Trophoblast cell (in vitro differentiated cells and primary cell): ENCODE results near the gene LOXL1.

Experiments
- DNase-seq, 2 donors: peaks; one replicate each; pipeline ENCODE4 v3.0.0-alpha.2; 2016
- H2AFZ ChIP-seq: 2 replicates; pipeline ENCODE4 v1.6.1; 2013; ENCODE audit warnings: low read length, moderate library complexity, mild to moderate bottlenecking; ENCODE audit not compliant: insufficient read depth, poor library complexity
- H2AK5ac ChIP-seq: 2 replicates; pipeline ENCODE4 v1.6.1; 2013; ENCODE audit warnings: mild to moderate bottlenecking, low read length
- H2BK120ac ChIP-seq: 2 replicates; pipeline ENCODE4 v1.6.1; 2013; ENCODE audit warnings: low read length, mild to moderate bottlenecking, moderate library complexity; ENCODE audit not compliant: insufficient read depth, poor library complexity
- H2BK12ac ChIP-seq: 2 replicates; pipeline ENCODE4 v1.6.1; 2013; ENCODE audit warnings: mild to moderate bottlenecking, low read length, moderate library complexity
- H2BK5ac ChIP-seq: 2 replicates; pipeline ENCODE4 v1.6.1; 2013; ENCODE audit warnings: low read length, low read depth, moderate library complexity, mild to moderate bottlenecking; ENCODE audit not compliant: poor library complexity
- H3K14ac ChIP-seq: 2 replicates; pipeline ENCODE4 v1.6.1; 2013; ENCODE audit warnings: mild to moderate bottlenecking, low read length
- H3K18ac ChIP-seq: 2 replicates; pipeline ENCODE4 v1.6.1; 2013; ENCODE audit warnings: mild to moderate bottlenecking, low read length
- H3K23ac ChIP-seq: 2 replicates; pipeline ENCODE4 v1.6.1; 2013; ENCODE audit warnings: low read length
- H3K27ac ChIP-seq: 2 replicates; pipeline ENCODE4 v1.5.1; 2013; ENCODE audit warnings: low read depth, mild to moderate bottlenecking, inconsistent platforms, low read length, moderate library complexity
- H3K27me3 ChIP-seq: 2 replicates; pipeline ENCODE4 v1.6.1; 2013; ENCODE audit warnings: inconsistent platforms, mild to moderate bottlenecking, low read length, moderate library complexity; ENCODE audit not compliant: insufficient read depth
- H3K36me3 ChIP-seq, 2 experiments: 1 replicate in 1 of 2; 2 replicates in 1 of 2; pipeline ENCODE4 v1.6.1; 2013; ENCODE audit warnings: low read length in 2 of 2, mild to moderate bottlenecking in 2 of 2, moderate library complexity in 1 of 2; ENCODE audit not compliant: insufficient read depth in 2 of 2, control insufficient read depth in 1 of 2
- H3K4ac ChIP-seq: 2 replicates; pipeline ENCODE4 v1.6.1; 2013; ENCODE audit warnings: low read depth, mild to moderate bottlenecking, low read length, moderate library complexity
- H3K4me1 ChIP-seq, 2 experiments: 1 replicate in 1 of 2; 2 replicates in 1 of 2; pipeline ENCODE4 v1.6.1; 2013; ENCODE audit warnings: low read length in 2 of 2, mild to moderate bottlenecking in 2 of 2, moderate library complexity in 1 of 2; ENCODE audit not compliant: insufficient read depth in 2 of 2, control insufficient read depth in 1 of 2
- H3K4me2 ChIP-seq: 2 replicates; pipeline ENCODE4 v1.6.1; 2013; ENCODE audit warnings: inconsistent platforms, mild to moderate bottlenecking, low read length, moderate library complexity
- H3K4me3 ChIP-seq: 2 replicates; pipeline ENCODE4 v1.5.1; 2013; ENCODE audit warnings: mild to moderate bottlenecking, low read depth, low read length, inconsistent platforms
- H3K79me1 ChIP-seq: one replicate; pipeline ENCODE4 v1.6.1; 2013; ENCODE audit warnings: low read length
- H3K79me2 ChIP-seq: 2 replicates; pipeline ENCODE4 v1.6.1; 2013; ENCODE audit warnings: low read length, mild to moderate bottlenecking; ENCODE audit not compliant: control insufficient read depth, insufficient read depth, poor library complexity
- H3K9ac ChIP-seq: 2 replicates; pipeline ENCODE4 v1.6.1; 2013; ENCODE audit warnings: mild to moderate bottlenecking, low read length
- H3K9me3 ChIP-seq: 2 replicates; pipeline ENCODE4 v1.6.1; 2013; ENCODE audit warnings: low read depth, mild to moderate bottlenecking, control low read depth, inconsistent platforms, low read length; ENCODE audit not compliant: insufficient read depth
- H4K12ac ChIP-seq: 2 replicates; pipeline ENCODE4 v1.6.1; 2013; ENCODE audit warnings: low read depth, mild to moderate bottlenecking, low read length, moderate library complexity
- H4K8ac ChIP-seq: 2 replicates; pipeline ENCODE4 v1.6.1; 2013; ENCODE audit warnings: low read depth, mild to moderate bottlenecking, low read length, moderate library complexity
- H4K91ac ChIP-seq: one replicate; pipeline ENCODE4 v1.6.1; 2013; ENCODE audit warnings: low read depth, mild to moderate bottlenecking, low read length, moderate library complexity
- WGBS: extraction: QIAGEN DNeasy Blood & Tissue Kit; methylation state at CpG from one replicate; pipeline ENCODE4 v1.1.7; 2013; ENCODE audit warnings: missing lambda C conversion rate; ENCODE audit not compliant: insufficient read length, insufficient coverage; ENCODE audit errors: extremely low coverage; 5-methylcytosine and 5-hydroxymethylcytosine counted together

Gene LOXL1

DNA sequence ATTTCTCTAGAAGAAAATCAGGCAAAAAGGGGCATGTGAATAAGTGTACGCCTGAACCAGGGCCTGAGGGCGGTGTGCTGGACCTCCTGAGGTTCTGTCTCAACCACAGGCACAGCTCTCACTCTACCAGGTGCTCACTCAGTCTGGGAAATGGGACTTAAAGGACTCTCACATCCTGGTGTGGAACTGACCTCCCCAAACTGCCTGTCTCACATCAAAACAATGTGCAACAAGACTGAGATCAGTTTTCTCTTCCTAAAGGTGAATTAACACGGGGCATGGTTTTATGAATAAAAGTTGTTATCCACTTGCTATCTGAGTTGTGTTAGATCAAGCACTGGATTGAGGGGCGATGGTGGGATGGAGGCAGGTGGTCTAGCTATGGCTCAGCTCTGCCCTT lies 61.0 kb downstream of the LOXL1 start:
- H3K79me2 ChIP-seq = no peaks in the 10 kb centered on the region
- no peak overlapping the region for H3K4ac ChIP-seq
- H4K91ac ChIP-seq = no peak overlapping the region
- H4K8ac ChIP-seq = no peak overlapping the region
- H3K14ac ChIP-seq = no peak overlapping the region
- no peak overlapping the region for H2BK120ac ChIP-seq
- no peak overlapping the region for H2AK5ac ChIP-seq
- no peak overlapping the region for H3K4me3 ChIP-seq
- peaks cover 0 to 4% of the 10 kb centered on the region in 2 experiments for H3K36me3 ChIP-seq
- H3K18ac ChIP-seq = no peak overlapping the region
- H3K4me2 ChIP-seq = no peak overlapping the region
- peaks cover 6 to 8% of the 10 kb centered on the region in 2 experiments for H3K4me1 ChIP-seq
- no peak overlapping the region for H2BK12ac ChIP-seq
- H4K12ac ChIP-seq = no peak overlapping the region
- H3K27ac ChIP-seq = no peak overlapping the region
- no peaks in the 10 kb centered on the region for H3K9me3 ChIP-seq
- H3K79me1 ChIP-seq = no peaks in the 10 kb centered on the region
- H3K9ac ChIP-seq = no peak overlapping the region
- H3K23ac ChIP-seq = no peak overlapping the region
- no peaks in the 10 kb centered on the region for H3K27me3 ChIP-seq
- H2BK5ac ChIP-seq = no peak overlapping the region
- DNase-seq = no peak
- H2AFZ ChIP-seq = no peak overlapping the region
- no CpG with 5 or more reads among the region's 4 CpGs for WGBS

DNA sequence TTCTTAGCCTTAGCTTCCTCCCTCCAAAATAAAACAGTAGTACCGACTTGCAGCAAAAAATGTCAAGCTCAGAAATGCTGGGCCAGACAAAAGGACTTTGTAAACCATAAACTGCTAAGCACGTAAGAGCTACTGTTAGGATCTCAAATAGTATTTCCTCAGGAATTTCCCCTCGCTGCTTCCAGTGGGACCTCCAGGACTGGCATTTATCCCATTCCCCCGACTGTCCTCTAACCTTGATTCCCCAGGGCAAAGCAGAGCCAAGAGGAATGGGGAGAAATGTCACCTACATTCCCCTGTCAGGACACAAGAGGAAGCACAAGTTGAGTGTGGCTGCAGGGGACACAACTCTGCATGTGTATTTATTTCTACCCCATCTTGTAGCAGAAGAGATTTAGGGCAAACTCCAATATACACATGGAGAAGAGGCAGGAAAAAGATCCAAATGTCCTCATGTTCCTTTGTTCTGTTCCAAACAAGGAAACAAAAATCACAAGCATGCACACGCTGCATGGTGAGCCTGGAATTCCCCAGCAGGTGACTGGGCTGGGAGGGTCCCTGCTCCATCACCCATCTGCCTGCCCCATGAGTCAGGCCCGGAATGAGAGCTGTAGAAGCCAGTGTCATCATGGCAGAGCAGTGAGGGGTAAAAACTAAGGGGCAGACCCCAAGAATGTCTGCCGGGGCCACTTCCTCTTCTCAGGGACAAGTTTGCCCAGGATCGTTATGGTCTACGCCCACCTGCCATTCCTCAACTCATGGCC lies 61.6 kb downstream of the LOXL1 start:
- no peak overlapping the region for H2BK120ac ChIP-seq
- peaks cover 0 to 4% of the 10 kb centered on the region in 2 experiments for H3K36me3 ChIP-seq
- H3K14ac ChIP-seq = no peak overlapping the region
- no peak overlapping the region for H3K27ac ChIP-seq
- H3K79me2 ChIP-seq = no peaks in the 10 kb centered on the region
- no peak overlapping the region for H3K9ac ChIP-seq
- H3K23ac ChIP-seq = no peak overlapping the region
- no CpG with 5 or more reads among the region's 9 CpGs for WGBS
- H3K4me2 ChIP-seq = no peak overlapping the region
- peaks cover 6 to 8% of the 10 kb centered on the region in 2 experiments for H3K4me1 ChIP-seq
- H4K91ac ChIP-seq = no peak overlapping the region
- H2AFZ ChIP-seq = no peak overlapping the region
- H3K27me3 ChIP-seq = no peaks in the 10 kb centered on the region
- peak; percentile 16 to 29 for DNase-seq
- H3K18ac ChIP-seq = no peak overlapping the region
- H3K4me3 ChIP-seq = no peak overlapping the region
- H3K9me3 ChIP-seq = no peaks in the 10 kb centered on the region
- H2AK5ac ChIP-seq = no peak overlapping the region
- H2BK12ac ChIP-seq = no peak overlapping the region
- H2BK5ac ChIP-seq = no peak overlapping the region
- H4K8ac ChIP-seq = no peak overlapping the region
- H3K79me1 ChIP-seq = no peaks in the 10 kb centered on the region
- H3K4ac ChIP-seq = no peak overlapping the region
- H4K12ac ChIP-seq = no peak overlapping the region

DNA sequence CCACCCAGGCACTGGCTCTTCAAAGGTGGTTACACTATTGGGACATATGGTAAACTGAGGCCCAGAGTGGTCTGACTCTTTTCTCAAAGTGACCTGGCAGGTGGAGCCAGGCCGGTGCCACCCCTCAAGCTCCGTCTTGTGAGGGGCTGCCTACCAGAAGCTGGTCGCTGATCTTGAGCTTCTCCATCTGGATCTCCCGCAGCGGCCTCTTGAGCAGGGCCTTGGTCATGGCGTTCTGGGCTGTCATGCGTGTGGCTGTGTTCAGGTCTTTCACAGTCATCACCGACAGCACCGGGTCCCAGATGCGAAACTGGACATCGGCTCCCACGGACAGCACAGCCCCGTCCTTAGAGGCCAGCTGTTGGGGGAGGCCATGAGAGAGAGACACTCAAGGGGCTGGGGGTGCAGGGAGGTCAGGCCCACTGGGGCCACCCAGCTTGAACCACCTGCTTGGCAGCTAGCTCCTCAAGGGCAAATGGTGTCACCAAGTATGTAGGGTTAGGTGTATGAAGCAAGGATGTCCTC lies 62.2 kb downstream of the LOXL1 start:
- no CpG with 5 or more reads among the region's 13 CpGs for WGBS

DNA sequence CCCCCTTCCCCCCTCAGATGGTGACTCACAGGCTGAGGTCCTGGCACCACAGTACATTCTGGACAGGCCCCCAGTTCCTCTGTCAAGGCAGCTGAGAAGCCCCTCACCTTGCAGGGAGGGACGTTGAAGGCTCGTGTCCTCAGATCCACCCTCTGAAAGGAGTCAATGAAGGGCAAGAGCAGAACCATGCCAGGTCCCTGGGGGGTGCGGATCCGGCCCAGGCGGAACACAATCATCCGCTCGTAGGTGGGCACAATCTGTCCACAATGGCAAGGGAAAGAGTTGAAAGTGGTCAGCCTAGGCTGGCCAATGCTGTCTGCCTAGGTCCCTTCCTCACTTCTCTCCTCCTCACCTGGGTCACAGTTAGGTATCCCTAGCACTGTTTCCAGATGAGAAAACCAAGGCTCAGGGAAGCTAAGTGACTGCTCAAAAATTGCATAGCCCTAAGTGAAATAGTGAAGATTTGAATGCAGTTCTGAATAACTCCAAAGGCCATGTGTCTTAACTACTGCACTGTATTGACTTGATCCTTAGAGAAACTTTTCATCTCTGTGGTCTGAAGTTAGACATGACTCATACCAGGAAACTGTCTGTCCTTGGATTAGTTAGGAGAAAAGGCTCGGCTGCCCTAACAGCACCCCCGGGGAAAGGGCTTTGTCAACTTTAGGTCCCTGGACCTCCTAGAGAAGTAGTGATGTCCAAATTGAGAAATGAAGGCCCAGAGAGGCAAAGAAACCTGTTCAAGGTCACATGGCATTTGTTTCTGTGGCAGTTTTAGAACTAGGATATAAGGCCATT lies 62.9 kb downstream of the LOXL1 start:
- no peaks in the 10 kb centered on the region for H3K27me3 ChIP-seq

More for the DNA sequence above, 62.2 kb downstream of the LOXL1 start:
- Histone ChIP-seq H2BK12ac (no peak overlapping the region), H2BK5ac (no peak overlapping the region), H2BK120ac (no peak overlapping the region), H3K9me3 (no peaks in the 10 kb centered on the region), H3K23ac (no peak overlapping the region), H3K4me1 (peaks cover 6 to 8% of the 10 kb centered on the region in 2 experiments), H3K4me2 (no peak overlapping the region), H3K27ac (no peak overlapping the region), H4K91ac (no peak overlapping the region), H2AK5ac (no peak overlapping the region), H3K36me3 (peaks cover 0 to 2% of the 10 kb centered on the region in 2 experiments), H3K4me3 (no peak overlapping the region), H3K9ac (no peak overlapping the region), H4K8ac (no peak overlapping the region), H3K79me2 (no peaks in the 10 kb centered on the region), H2AFZ (no peak overlapping the region), H3K4ac (no peak overlapping the region), H4K12ac (no peak overlapping the region), H3K18ac (no peak overlapping the region), H3K79me1 (no peaks in the 10 kb centered on the region), H3K14ac (no peak overlapping the region), H3K27me3 (no peaks in the 10 kb centered on the region)
- no peak for DNase-seq

More for the DNA sequence above, 62.9 kb downstream of the LOXL1 start:
- Histone ChIP-seq H4K12ac (no peak overlapping the region), H3K4me3 (no peak overlapping the region), H3K79me2 (peaks cover under 1% of the 10 kb centered on the region), H3K14ac (no peak overlapping the region), H2BK12ac (no peak overlapping the region), H3K4me2 (no peak overlapping the region), H3K9ac (no peak overlapping the region), H3K9me3 (no peaks in the 10 kb centered on the region), H4K91ac (no peak overlapping the region), H3K4ac (no peak overlapping the region), H2AFZ (no peak overlapping the region), H3K79me1 (peaks cover 1% of the 10 kb centered on the region), H3K23ac (no peak overlapping the region), H2AK5ac (no peak overlapping the region), H3K18ac (no peak overlapping the region), H3K36me3 (no peaks in the 10 kb centered on the region), H4K8ac (no peak overlapping the region), H2BK120ac (no peak overlapping the region), H2BK5ac (no peak overlapping the region), H3K27ac (no peak overlapping the region), H3K4me1 (peaks cover 6 to 10% of the 10 kb centered on the region in 2 experiments)
- DNase-seq = no peak
- WGBS = no CpG with 5 or more reads among the region's 9 CpGs
